ENCODE results near the gene TMPRSS11D.

Gene TMPRSS11D

DNA sequence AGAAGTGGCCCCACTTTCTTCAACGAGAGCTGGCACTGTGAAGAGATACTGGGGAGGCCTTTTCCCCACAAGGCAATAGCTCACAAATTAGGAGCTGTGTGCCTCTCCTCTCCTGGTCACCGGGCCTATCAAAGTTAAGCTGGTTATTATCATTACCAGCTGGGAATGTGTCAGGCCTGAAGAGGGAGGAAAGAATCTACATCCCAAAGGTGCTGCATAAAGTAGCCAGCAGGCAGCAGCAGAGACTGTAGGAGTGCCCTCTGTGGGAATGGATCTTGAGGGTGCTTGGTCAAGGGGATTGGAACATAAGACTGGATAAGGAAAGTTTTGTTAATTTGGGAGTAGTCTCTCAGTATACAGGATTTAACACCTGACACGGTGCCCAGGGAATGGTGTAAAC lies 9.1 kb upstream of the TMPRSS11D start:
- in situ Hi-C loops (cut with MboI; ENCODE audit: low pct_unique_long_range_greater_than_20kb, low sequenced_read_pairs): loop anchor here (25.0 kb wide), 1 partner anchor 356 kb away; the partner anchor contains the start of gene CENPC
- no peak for DNase-seq

DNA sequence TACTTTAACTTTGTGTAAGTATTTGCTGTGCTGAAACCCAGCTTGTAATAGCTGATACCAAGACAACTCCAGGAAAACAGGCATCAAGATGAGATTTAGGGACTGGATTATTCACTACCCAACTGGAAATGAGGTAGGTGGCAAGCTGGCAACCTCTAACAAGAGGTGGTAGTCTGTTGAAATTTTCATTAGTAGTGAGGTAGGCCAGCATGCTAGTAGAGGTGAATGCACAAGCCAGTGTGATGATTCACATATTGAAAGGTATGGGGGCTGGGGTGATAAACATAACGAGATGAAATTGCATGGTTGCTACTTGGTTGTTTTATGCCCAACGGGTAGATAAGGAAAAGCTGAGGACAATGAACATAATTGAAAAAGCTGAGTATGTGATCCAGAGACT lies 8.5 kb upstream of the TMPRSS11D start:
- DNase-seq: no peak

GRCh38 chr4:67891645-67892044 lies 7.8 kb upstream of the TMPRSS11D start:
- DNase-seq: no peak
- in situ Hi-C loops (cut with MboI; ENCODE audit: low pct_unique_long_range_greater_than_20kb, low sequenced_read_pairs): loop anchor here (25.0 kb wide), 1 partner anchor 354 kb away; the partner anchor contains the start of gene CENPC

More for the DNA sequence above, 8.5 kb upstream of the TMPRSS11D start:
- in situ Hi-C loops (cut with MboI; ENCODE audit: low pct_unique_long_range_greater_than_20kb, low sequenced_read_pairs): loop anchor here (25.0 kb wide), 1 partner anchor 355 kb away; the partner anchor contains the start of gene CENPC

GRCh38 chr4:67886281-67886680 lies 2.5 kb upstream of the TMPRSS11D start:
- in situ Hi-C loops (cut with MboI; ENCODE audit: low pct_unique_long_range_greater_than_20kb, low sequenced_read_pairs): loop anchor here (25.0 kb wide), 1 partner anchor 349 kb away; the partner anchor contains the start of gene CENPC
- no peak for DNase-seq

DNA sequence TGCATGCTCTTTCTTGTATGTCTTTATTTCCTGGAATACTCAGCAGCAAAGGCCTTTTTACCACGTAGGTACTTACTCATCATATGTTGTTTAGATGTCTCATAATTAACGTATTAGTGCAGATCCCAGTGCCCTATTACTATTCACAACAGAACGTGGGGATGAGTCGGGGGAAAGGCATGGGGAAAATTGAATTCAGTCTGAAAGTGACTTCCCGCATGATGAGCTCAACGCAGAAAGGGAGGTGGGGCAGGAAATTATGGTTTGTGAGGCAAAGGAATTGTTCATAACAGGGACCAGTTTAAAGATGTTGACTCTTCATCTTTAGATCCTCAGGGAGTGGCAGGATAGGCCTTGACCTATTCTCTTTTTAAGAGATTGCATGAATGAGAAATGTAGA lies 2.0 kb upstream of the TMPRSS11D start:
- no peak for DNase-seq
- in situ Hi-C loops (cut with MboI; ENCODE audit: low pct_unique_long_range_greater_than_20kb, low sequenced_read_pairs): loop anchor here (25.0 kb wide), 1 partner anchor 348 kb away; the partner anchor contains the start of gene CENPC

GRCh38 chr4:67884701-67885100 lies 899 bp upstream of the TMPRSS11D start:
- DNase-seq: no peak
- in situ Hi-C loops (cut with MboI; ENCODE audit: low pct_unique_long_range_greater_than_20kb, low sequenced_read_pairs): loop anchor here (25.0 kb wide), 1 partner anchor 347 kb away; the partner anchor contains the start of gene CENPC

- no peak for DNase-seq
- in situ Hi-C loops (cut with MboI; ENCODE audit: low pct_unique_long_range_greater_than_20kb, low sequenced_read_pairs): loop anchor here (25.0 kb wide), 1 partner anchor 346 kb away; the partner anchor contains the start of gene CENPC
These were observed 344 bp downstream of the TMPRSS11D start for GRCh38 chr4:67883458-67883857.

GRCh38 chr4:67880866-67881610 lies 2.8 kb downstream of the TMPRSS11D start:
- no peak for DNase-seq
- in situ Hi-C loops (cut with MboI; ENCODE audit: low pct_unique_long_range_greater_than_20kb, low sequenced_read_pairs): loop anchor here (25.0 kb wide), 1 partner anchor 344 kb away; the partner anchor contains the start of gene CENPC

GRCh38 chr4:67879486-67879885 lies 4.3 kb downstream of the TMPRSS11D start:
- DNase-seq: no peak
- in situ Hi-C loops (cut with MboI; ENCODE audit: low pct_unique_long_range_greater_than_20kb, low sequenced_read_pairs): loop anchor here (25.0 kb wide), 1 partner anchor 342 kb away; the partner anchor contains the start of gene CENPC

GRCh38 chr4:67877086-67877485 lies 6.7 kb downstream of the TMPRSS11D start:
- DNase-seq: no peak
- in situ Hi-C loops (cut with MboI; ENCODE audit: low pct_unique_long_range_greater_than_20kb, low sequenced_read_pairs): loop anchor here (25.0 kb wide), 1 partner anchor 340 kb away; the partner anchor contains the start of gene CENPC

DNA sequence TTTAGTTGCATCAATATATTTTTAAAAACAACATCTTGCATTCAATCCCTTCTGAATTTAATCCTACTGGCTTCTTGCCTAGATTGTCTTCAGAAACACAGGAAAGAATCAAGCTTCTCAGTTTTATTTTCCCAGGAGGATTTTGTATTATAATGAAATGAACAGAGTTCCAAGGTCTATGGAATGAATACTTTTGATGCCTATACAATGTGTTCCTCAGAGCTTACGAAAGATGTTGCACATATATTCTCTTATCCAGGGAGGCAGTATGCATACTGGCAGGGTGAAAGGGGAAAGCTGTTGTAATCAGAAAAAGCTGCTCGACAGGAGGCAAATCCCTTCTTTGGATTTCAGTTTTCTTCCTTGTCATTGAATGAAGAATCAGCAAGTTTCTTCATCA lies 8.8 kb downstream of the TMPRSS11D start:
- in situ Hi-C loops (cut with MboI; ENCODE audit: low pct_unique_long_range_greater_than_20kb, low sequenced_read_pairs): loop anchor here (25.0 kb wide), 1 partner anchor 338 kb away; the partner anchor contains the start of gene CENPC
- DNase-seq: no peak

DNA sequence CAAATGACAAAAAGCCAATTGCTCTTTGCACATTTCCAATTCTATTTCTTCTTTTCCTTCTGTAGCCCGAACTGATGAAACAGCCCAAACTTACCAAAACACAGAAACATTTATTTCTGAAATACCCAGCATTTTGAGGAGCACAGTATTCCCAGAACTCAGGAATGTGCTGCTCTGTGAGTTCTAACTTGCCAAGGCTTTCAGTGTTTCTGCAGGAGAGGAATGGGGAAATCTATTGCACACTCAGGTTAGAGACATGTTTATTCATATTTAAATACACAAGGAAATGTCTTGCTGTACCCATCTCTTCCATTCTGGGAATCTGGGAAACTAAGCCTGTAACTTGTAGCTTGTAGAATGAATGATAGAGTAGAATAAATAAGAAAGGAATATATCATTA lies 10.7 kb downstream of the TMPRSS11D start:
- DNase-seq: no peak
- in situ Hi-C loops (cut with MboI; ENCODE audit: low pct_unique_long_range_greater_than_20kb, low sequenced_read_pairs): no loop called here

DNA sequence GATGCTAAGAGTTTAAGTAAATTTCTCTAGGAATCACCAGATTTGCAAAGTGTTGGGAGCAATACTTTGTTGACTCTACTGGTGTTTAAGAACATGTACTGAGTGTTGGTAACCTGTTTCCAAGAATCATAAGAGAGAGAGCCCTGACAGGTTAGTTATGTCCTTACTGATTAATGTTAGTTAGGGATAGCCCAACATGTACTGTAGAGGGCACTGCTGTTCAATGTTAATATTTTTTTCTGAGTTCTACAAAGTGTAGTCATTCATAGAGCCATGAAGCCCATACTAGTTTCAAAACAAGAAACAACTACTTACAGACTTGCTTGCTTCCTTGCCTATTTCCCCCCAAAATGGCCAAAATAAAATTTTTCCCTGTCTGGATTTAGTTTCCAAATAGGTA lies 11.9 kb downstream of the TMPRSS11D start:
- in situ Hi-C loops (cut with MboI; ENCODE audit: low pct_unique_long_range_greater_than_20kb, low sequenced_read_pairs): no loop called here
- DNase-seq: peak; percentile 52

- no peak for DNase-seq
- in situ Hi-C loops (cut with MboI; ENCODE audit: low pct_unique_long_range_greater_than_20kb, low sequenced_read_pairs): no loop called here
These were observed 14.1 kb downstream of the TMPRSS11D start for GRCh38 chr4:67869580-67870190.

GRCh38 chr4:67861513-67861912 lies 22.3 kb downstream of the TMPRSS11D start:
- DNase-seq: no peak
- in situ Hi-C loops (cut with MboI; ENCODE audit: low pct_unique_long_range_greater_than_20kb, low sequenced_read_pairs): no loop called here

DNA sequence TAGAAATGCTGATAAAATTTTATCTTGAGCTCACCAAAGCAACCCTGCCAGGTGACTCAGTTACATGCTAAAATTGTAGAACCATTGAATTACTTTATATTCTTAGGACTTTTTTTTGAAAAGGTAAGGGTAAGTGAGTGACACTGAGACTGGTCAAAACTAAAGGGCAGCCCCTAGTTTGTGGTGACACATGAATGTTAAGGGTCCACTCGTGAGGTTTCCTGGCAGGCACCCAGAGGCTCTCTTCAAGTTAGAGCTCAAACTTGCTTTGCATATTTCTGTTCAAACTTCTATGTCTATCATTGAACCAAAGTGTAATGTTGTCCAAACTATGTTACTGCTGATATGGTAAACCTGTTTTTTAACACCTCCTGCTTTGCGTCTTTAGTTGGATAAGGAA lies 30.5 kb downstream of the TMPRSS11D start:
- DNase-seq: no peak
- in situ Hi-C loops (cut with MboI; ENCODE audit: low pct_unique_long_range_greater_than_20kb, low sequenced_read_pairs): no loop called here

- no peak for DNase-seq
- in situ Hi-C loops (cut with MboI; ENCODE audit: low pct_unique_long_range_greater_than_20kb, low sequenced_read_pairs): no loop called here
These were observed 62.9 kb downstream of the TMPRSS11D start for GRCh38 chr4:67820903-67821302.

- in situ Hi-C loops (cut with MboI; ENCODE audit: low pct_unique_long_range_greater_than_20kb, low sequenced_read_pairs): no loop called here
- no peak for DNase-seq
These were observed 73.8 kb downstream of the TMPRSS11D start for GRCh38 chr4:67810011-67810410.

GRCh38 chr4:67809502-67809901 lies 74.3 kb downstream of the TMPRSS11D start:
- in situ Hi-C loops (cut with MboI; ENCODE audit: low pct_unique_long_range_greater_than_20kb, low sequenced_read_pairs): no loop called here
- DNase-seq: no peak

GRCh38 chr4:67796810-67797209 lies 87.0 kb downstream of the TMPRSS11D start:
- no peak for DNase-seq
- in situ Hi-C loops (cut with MboI; ENCODE audit: low pct_unique_long_range_greater_than_20kb, low sequenced_read_pairs): no loop called here
